NB4 (cell line): ENCODE data around the gene ETV6.

Experiments used
- MAX ChIP-seq: IDR thresholded peaks from 2 replicates; pipeline ENCODE4 v1.6.1; 2011; ENCODE audit warnings: low read depth, low read length
- MYC ChIP-seq: IDR thresholded peaks from 2 replicates; pipeline ENCODE4 v1.6.1; 2011; ENCODE audit warnings: low read depth, low read length
- POLR2A ChIP-seq: IDR thresholded peaks from 2 replicates; pipeline ENCODE4 v1.6.1; 2011; ENCODE audit warnings: mild to moderate bottlenecking; ENCODE audit not compliant: insufficient read length; ENCODE audit errors: extremely low read depth
- TF ChIP-seq, protein P1 (sequence below): IDR thresholded peaks from one replicate; pipeline ENCODE4 v1.5.1; 2012; ENCODE audit warnings: low read depth, low read length

DNA sequence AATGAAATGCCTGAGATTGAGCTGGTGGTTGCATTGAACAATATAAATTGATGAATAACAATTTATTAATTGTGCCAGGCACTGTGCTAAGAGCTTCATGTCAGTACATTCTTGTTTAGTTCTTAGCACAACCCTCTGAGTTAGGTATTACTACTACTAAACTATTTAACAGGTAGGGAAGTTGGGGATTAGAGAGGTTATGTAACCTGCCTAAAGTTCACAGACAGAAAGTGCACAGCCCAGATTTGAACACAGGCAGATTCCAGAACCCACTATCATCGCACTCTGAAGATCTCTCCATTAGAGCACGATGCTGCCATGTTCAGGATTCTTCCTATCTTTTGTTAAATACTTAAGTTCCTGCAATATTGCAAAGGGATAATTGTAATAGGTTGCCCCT, 49.3 kb downstream of the ETV6 start:
- TF ChIP-seq, protein P1, sequence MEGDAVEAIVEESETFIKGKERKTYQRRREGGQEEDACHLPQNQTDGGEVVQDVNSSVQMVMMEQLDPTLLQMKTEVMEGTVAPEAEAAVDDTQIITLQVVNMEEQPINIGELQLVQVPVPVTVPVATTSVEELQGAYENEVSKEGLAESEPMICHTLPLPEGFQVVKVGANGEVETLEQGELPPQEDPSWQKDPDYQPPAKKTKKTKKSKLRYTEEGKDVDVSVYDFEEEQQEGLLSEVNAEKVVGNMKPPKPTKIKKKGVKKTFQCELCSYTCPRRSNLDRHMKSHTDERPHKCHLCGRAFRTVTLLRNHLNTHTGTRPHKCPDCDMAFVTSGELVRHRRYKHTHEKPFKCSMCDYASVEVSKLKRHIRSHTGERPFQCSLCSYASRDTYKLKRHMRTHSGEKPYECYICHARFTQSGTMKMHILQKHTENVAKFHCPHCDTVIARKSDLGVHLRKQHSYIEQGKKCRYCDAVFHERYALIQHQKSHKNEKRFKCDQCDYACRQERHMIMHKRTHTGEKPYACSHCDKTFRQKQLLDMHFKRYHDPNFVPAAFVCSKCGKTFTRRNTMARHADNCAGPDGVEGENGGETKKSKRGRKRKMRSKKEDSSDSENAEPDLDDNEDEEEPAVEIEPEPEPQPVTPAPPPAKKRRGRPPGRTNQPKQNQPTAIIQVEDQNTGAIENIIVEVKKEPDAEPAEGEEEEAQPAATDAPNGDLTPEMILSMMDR = no peak
- TF ChIP-seq POLR2A (no peak), MAX (no peak), MYC (no peak)
